Esophagus (tissue), 2 donors: Measurements from ENCODE around the gene UNCX. TPM values are rescaled to one million over a fixed set of nuclear protein-coding genes. Genes with fewer than 3 reads are reported as not detected.
"Not testable (repeated sequence)": the region's sequence is repeated elsewhere in the genome, so short reads cannot be mapped to it uniquely, and the experiment has no call there.

Source experiments
- H3K27ac ChIP-seq, 2 donors: one replicate each; pipeline ENCODE4 v1.5.1; 2013; ENCODE audit warnings: low read depth in 2 of 2, mild to moderate bottlenecking in 2 of 2, inconsistent platforms in 1 of 2, low read length in 1 of 2, moderate library complexity in 1 of 2
- H3K27me3 ChIP-seq, 2 donors: one replicate each; pipeline ENCODE4 v1.6.1; 2013; ENCODE audit warnings: low read length in 2 of 2, control low read depth in 1 of 2, mild to moderate bottlenecking in 1 of 2; ENCODE audit not compliant: insufficient read depth in 2 of 2, control insufficient read depth in 1 of 2
- H3K36me3 ChIP-seq, 2 donors: one replicate each; pipeline ENCODE4 v1.6.1; 2013; ENCODE audit warnings: low read length in 1 of 2; ENCODE audit not compliant: control insufficient read depth in 2 of 2, insufficient read depth in 2 of 2
- H3K4me1 ChIP-seq, 2 donors: one replicate each; pipeline ENCODE4 v1.6.1; 2013; ENCODE audit warnings: low read length in 1 of 2; ENCODE audit not compliant: control insufficient read depth in 2 of 2, insufficient read depth in 2 of 2
- H3K4me3 ChIP-seq, 2 donors: one replicate each; pipeline ENCODE4 v1.5.1; 2013; ENCODE audit warnings: low read length in 2 of 2, mild to moderate bottlenecking in 2 of 2, low read depth in 1 of 2, moderate library complexity in 1 of 2
- H3K9me3 ChIP-seq, 2 donors: one replicate each; pipeline ENCODE4 v1.6.1; 2013; ENCODE audit warnings: mild to moderate bottlenecking in 2 of 2, low read depth in 1 of 2, low read length in 1 of 2, moderate library complexity in 1 of 2; ENCODE audit not compliant: control insufficient read depth in 2 of 2, insufficient read depth in 1 of 2
- WGBS, 2 donors: extraction: QIAGEN DNeasy Blood & Tissue Kit; methylation state at CpG; one replicate each; pipeline ENCODE4 v1.1.7; 2013; 5-methylcytosine and 5-hydroxymethylcytosine counted together
- polyA plus RNA-seq, 2 donors: library from polyadenylated mRNA; stranded (reverse); fragments of 200-250 nt; gene quantifications; one replicate each; pipeline ENCODE4 v1.2.3, GENCODE V29; 2013
- donor health status: healthy with polysubstance abuse.
- donor health status: Bipolar disorder and iron deficiency.

UNCX gene
- not detected for polyA plus RNA-seq

DNA sequence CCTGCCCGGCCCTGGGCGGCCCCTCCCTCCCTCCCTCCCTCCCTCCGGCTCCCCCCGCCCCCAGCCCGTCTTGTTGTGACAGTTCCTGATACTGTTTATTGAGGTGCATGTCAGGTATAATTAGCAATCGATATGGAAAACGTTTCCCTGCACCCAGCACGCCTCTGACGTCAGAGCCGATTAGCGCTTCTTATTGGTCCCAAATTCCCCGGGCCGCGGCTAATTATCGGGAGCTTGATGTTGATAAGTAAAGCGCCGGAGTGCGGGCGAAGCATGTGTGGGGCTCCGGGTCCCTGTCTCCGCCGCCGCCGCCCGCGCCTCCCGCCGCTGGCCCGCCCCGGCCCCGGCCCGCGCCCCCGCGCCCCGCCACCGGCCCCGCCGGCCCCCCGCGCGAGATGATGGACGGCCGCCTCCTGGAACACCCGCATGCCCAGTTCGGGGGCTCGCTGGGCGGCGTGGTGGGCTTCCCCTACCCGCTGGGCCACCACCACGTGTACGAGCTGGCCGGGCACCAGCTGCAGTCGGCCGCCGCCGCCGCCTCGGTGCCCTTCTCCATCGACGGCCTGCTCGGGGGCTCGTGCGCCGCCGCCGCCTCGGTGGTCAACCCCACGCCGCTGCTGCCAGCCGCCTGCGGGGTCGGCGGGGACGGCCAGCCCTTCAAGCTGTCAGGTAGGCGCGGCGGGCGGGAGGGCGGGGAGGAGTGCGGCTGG lies at the start of gene UNCX:
Gene UNCX, plus strand, starts transcription at position 250 of the 710 bp plus-strand sequence. Its CDS starts 146 bp downstream, at position 396.
- 4 to 7% methylated on average over 37 to 81 of the region's 81 CpGs for WGBS, 2 donors
- peaks cover 17 to 79% of the 10 kb centered on the region in 2 donors for H3K27me3 ChIP-seq
- H3K9me3 ChIP-seq = no peaks in the 10 kb centered on the region
- H3K27ac ChIP-seq = no peak within 1 kb of the TSS
- peaks cover 0 to 8% of the 10 kb centered on the region in 2 donors for H3K4me1 ChIP-seq
- no peak within 1 kb of the TSS for H3K4me3 ChIP-seq
- H3K36me3 ChIP-seq = no peaks in the 10 kb centered on the region

GRCh38 chr7:1187127-1187526 lies 45.5 kb upstream of the UNCX start:
- 80 to 81% methylated on average over 11 of the region's 11 CpGs for WGBS, 2 donors
- H3K4me3 ChIP-seq = no peak overlapping the region
- no peaks in the 10 kb centered on the region for H3K27me3 ChIP-seq

DNA sequence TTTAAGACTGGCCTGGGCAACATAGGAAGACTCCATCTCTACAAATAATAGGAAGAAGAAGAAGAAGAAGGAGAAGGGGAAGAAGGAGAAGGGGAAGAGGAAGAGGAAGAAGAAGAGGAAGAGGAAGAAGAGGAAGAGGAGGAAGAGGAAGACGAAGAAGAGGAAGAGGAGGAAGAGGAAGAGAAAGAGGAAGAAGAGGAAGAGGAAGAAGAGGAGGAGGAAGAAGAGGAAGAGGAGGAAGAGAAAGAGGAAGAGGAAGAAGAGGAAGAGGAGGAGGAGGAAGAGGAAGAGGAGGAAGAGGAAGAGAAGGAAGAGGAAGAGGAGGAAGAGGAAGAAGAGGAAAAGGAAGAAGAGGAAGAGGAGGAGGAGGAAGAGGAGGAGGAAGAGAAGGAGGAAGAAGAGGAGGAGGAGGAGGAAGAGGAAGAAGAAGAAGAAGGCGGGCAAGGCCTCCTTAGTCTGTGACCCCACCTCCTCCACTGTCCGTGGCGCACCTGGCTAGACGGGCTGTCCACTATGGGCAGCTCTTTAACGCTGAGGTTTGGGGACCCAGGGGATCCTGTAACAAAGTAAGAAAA lies 43.9 kb upstream of the UNCX start:
- 83% methylated on average over 6 of the region's 6 CpGs for whole genome bisulfite sequencing, 2 donors

More at GRCh38 chr7:1187127-1187526, 45.5 kb upstream of the UNCX start:
- Histone ChIP-seq H3K36me3 (no peaks in the 10 kb centered on the region), H3K9me3 (no peaks in the 10 kb centered on the region), H3K27ac (no peak overlapping the region), H3K4me1 (no peaks in the 10 kb centered on the region)

DNA sequence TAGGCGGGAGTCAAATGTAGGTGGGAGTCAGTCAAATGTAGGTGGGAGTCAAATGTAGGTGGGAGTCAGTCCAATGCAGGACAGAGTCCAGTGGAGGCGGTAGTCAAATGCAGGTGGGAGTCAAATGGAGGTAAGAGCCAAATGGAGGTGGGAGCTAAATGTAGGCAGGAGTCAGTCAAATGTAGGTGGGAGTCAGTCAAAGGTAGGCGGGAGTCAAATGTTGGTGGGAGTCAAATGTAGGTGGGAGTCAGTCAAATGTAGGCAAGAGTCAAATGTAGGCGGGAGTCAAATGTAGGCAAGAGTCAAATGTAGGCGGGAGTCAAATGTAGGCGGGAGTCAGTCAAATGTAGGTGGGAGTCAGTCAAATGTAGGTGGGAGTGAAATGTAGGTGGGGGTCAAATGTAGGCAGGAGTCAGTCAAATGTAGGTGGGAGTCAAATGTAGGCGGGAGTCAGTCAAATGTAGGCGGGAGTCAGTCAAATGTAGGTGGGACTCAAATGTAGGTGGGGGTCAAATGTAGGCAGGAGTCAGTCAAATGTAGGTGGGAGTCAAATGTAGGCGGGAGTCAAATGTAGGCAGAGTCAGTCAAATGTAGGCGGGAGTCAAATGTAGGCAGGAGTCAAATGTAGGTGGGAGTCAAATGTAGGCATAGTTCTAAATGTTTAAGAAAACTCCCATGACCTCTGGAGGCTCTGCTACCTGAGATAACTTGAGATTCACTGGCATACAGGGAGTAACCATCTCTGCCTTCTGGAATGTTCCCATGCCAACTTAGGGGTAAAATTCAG lies 42.5 kb upstream of the UNCX start:
- Histone ChIP-seq H3K4me3 (no peak overlapping the region), H3K9me3 (no peaks in the 10 kb centered on the region), H3K27ac (no peak overlapping the region), H3K4me1 (no peaks in the 10 kb centered on the region), H3K36me3 (no peaks in the 10 kb centered on the region), H3K27me3 (peaks cover 0 to under 1% of the 10 kb centered on the region in 2 donors)
- WGBS, 2 donors = 91% methylated on average over 10 of the region's 10 CpGs

More for the DNA sequence above, 43.9 kb upstream of the UNCX start:
- no peaks in the 10 kb centered on the region for H3K9me3 ChIP-seq
- H3K4me3 ChIP-seq = no peak overlapping the region
- H3K36me3 ChIP-seq = no peaks in the 10 kb centered on the region
- H3K27me3 ChIP-seq = no peaks in the 10 kb centered on the region
- no peaks in the 10 kb centered on the region for H3K4me1 ChIP-seq
- no peak overlapping the region for H3K27ac ChIP-seq

DNA sequence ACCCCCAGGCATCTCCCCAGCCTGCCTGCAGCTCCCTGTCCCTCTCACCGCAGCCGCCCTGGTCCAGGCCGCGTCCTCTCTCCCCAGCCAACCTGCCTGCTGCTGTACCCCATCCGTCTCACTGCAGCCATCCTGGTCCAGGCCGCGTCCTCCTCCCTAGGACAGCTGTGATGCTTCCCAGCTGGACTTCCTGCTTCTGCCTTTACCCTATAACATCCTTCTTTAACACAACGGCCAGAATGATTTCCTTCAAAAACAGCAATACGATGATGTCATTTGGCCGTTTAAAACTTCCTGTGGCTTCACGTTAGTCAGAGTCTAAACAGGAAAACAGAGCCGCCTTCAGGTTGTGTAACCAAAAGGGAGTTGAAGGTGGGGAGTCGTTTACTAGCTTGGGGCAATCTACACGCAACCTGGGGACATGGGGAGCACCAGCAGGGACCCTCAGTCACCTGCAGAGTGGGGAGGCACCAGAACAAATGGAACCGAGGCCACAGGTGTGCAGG lies 40.4 kb upstream of the UNCX start:
- H3K4me3 ChIP-seq = no peak overlapping the region
- H3K27me3 ChIP-seq = peaks cover 0 to 3% of the 10 kb centered on the region in 2 donors
- H3K4me1 ChIP-seq = no peaks in the 10 kb centered on the region
- H3K36me3 ChIP-seq = no peaks in the 10 kb centered on the region
- WGBS, 2 donors = 47 to 48% methylated on average over 15 of the region's 15 CpGs
- H3K27ac ChIP-seq = no peak overlapping the region
- no peaks in the 10 kb centered on the region for H3K9me3 ChIP-seq

DNA sequence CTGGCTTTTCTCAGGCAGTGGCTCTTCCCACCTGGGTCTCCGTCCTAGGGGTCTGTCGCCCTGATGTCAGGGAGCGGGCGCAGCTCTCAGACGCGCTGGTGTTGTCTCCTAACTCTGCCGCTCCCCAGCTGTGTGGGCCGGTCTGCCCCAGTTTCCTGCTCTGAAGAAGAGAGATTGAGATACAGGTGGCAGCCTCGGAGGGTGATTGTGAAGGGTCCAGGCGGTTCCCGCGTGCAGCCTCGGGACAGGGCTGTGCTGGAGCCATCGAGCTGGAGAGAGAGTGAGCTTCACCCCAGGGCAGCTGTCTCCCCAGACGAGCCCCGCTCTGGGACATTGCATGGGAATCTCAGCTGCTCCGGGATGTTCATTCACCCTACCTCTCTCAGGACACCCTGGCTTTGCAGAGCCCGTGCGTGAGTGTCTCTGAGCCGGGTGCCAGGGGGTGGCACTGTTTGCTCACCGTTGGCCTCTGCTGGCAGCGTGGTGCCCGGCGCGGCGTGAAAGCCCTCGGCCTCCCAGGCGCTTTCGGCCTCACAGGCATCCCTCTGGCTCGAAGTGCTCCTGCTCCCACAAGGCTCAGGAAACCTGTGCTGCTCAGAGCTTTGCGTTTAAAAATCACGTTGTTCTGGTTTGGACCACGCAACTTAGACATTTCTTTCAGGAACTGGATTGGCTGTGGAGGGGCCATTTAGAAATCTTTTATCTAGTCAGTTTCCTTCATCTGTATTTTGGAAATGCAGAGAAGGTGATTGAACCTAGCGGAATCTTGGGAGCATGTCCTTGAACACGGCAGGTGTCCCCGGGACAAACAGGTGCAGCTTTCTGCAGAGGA lies 38.9 kb upstream of the UNCX start:
- H3K27me3 ChIP-seq = peaks cover 0 to 3% of the 10 kb centered on the region in 2 donors
- no peak overlapping the region for H3K4me3 ChIP-seq
- H3K9me3 ChIP-seq = no peaks in the 10 kb centered on the region
- WGBS, 2 donors = 31 to 34% methylated on average over 36 of the region's 36 CpGs
- H3K27ac ChIP-seq = no peak overlapping the region
- no peaks in the 10 kb centered on the region for H3K36me3 ChIP-seq
- H3K4me1 ChIP-seq = no peaks in the 10 kb centered on the region

GRCh38 chr7:1196441-1196840 lies 36.2 kb upstream of the UNCX start:
- not testable (repeated sequence) for H3K36me3 ChIP-seq, H3K4me1 ChIP-seq, H3K4me3 ChIP-seq, H3K27me3 ChIP-seq, H3K27ac ChIP-seq, H3K9me3 ChIP-seq
- WGBS, 2 donors = 0 to 33% methylated on average over 1 to 2 of the region's 4 CpGs

GRCh38 chr7:1196950-1197349 lies 35.7 kb upstream of the UNCX start:
- no peaks in the 10 kb centered on the region for H3K4me1 ChIP-seq
- 89 to 92% methylated on average over 6 of the region's 6 CpGs for WGBS, 2 donors
- H3K36me3 ChIP-seq = no peaks in the 10 kb centered on the region
- no peak overlapping the region for H3K4me3 ChIP-seq
- no peak overlapping the region for H3K27ac ChIP-seq
- H3K27me3 ChIP-seq = peaks cover 0 to 6% of the 10 kb centered on the region in 2 donors
- no peaks in the 10 kb centered on the region for H3K9me3 ChIP-seq
